GM10248 (cell line): ENCODE results near the gene TM7SF2.

Experiments
- CTCF ChIA-PET: fragments of 300-600 bp; sonication (Branson Sonifier 250); formaldehyde crosslinking; extraction: SDS; loops from one replicate; lab custom pipeline; 2021; ENCODE audit warnings: antibody characterized with exemption; lab: Yijun Ruan, JAX
- POLR2A ChIA-PET: fragments of 350-650 bp; sonication (Branson Sonifier 250); formaldehyde crosslinking; extraction: SDS; loops from one replicate; lab custom pipeline; 2020; ENCODE audit warnings: antibody characterized with exemption; lab: Yijun Ruan, JAX
- DNase-seq: peaks from one replicate; pipeline ENCODE4 v3.0.0; 2012; ENCODE audit errors: extremely low spot score
- CTCF ChIP-seq: IDR thresholded peaks from 2 replicates; pipeline ENCODE4 v1.5.1; 2012; ENCODE audit warnings: mild to moderate bottlenecking, low read depth; ENCODE audit errors: extremely low read depth, missing control alignments, control extremely low read depth

The TM7SF2 gene

GRCh38 chr11:65124480-65125196 is 13.0 kb downstream of the TM7SF2 start:
- ChIA-PET POLR2A (no interaction called here), CTCF (interaction anchor here (0.7 to 2.0 kb wide), 5 partner anchors 11 to 112 kb away, joined by 3 to 9 read pairs (median 5); partner anchors contain the start of genes CAPN1 and TM7SF2)
- no peak for TF ChIP-seq CTCF
- no peak for DNase-seq

DNA sequence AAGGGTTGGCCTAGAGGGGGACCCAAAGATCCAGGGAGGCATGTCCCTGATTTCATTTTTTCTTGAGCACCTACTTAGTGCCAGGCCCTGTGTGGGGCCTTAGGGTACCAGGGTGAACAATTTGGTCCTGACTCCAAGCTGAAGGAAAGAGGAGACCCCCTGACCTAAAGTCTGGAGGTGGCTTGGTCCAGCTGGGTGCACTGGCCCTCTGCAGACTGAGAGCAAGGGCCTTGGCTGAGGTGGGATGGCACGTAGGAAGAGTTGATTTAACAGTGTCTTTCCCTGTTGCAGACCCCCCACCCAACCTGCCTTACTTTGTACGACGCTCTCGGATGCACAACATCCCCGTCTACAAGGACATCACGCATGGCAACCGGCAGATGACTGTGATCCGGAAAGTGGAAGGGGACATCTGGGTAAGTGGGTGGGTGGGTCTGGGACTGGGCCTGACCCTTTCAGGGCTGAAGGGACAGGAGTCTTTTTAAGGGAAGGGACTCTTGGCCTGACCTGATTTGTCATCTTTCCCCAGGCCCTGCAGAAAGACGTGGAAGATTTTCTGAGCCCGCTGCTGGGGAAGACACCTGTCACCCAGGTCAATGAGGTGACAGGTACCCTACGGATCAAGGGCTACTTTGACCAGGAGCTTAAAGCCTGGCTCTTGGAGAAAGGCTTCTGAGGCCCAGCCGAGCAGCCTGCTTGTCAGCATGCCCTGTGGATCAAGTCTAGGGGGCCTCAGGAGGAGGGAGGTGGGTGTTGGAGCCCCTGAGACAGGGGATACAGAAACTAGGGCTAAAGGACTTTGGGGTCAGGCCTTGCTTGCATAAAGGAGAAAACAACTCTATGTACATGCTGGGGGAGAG is 13.8 kb downstream of the TM7SF2 start:
- POLR2A ChIA-PET, result interaction anchor here (1.0 kb wide), 1 partner anchor 9 kb away, joined by 3 read pairs; no protein-coding TSS in a partner anchor
- no peak for TF ChIP-seq CTCF
- CTCF ChIA-PET, result interaction anchor here (0.7 to 2.0 kb wide), 5 partner anchors 9 to 113 kb away, joined by 3 to 9 read pairs (median 5); partner anchors contain the start of genes CAPN1, TM7SF2 and ZNHIT2
- no peak for DNase-seq

GRCh38 chr11:65126624-65127274 is 15.1 kb downstream of the TM7SF2 start:
- CTCF ChIA-PET, result interaction anchor here (1.0 to 1.8 kb wide), 2 partner anchors 10 to 13 kb away, joined by 3 to 6 read pairs; partner anchors contain the start of gene ZNHIT2
- POLR2A ChIA-PET, result no interaction called here
- TF ChIP-seq CTCF, result no peak
- no peak for DNase-seq

- no peak for TF ChIP-seq CTCF
- ChIA-PET POLR2A (interaction anchor here (0.5 to 0.6 kb wide), 2 partner anchors 240 to 275 kb away, joined by 3 to 7 read pairs; no protein-coding TSS in a partner anchor), CTCF (interaction anchor here (1.8 to 5.1 kb wide), 3 partner anchors 10 to 15 kb away, joined by 6 to 24 read pairs (median 13); partner anchors contain the start of genes TM7SF2 and ZNHIT2)
- no peak for DNase-seq
Measured at GRCh38 chr11:65127473-65128181, 16.0 kb downstream of the TM7SF2 start.

DNA sequence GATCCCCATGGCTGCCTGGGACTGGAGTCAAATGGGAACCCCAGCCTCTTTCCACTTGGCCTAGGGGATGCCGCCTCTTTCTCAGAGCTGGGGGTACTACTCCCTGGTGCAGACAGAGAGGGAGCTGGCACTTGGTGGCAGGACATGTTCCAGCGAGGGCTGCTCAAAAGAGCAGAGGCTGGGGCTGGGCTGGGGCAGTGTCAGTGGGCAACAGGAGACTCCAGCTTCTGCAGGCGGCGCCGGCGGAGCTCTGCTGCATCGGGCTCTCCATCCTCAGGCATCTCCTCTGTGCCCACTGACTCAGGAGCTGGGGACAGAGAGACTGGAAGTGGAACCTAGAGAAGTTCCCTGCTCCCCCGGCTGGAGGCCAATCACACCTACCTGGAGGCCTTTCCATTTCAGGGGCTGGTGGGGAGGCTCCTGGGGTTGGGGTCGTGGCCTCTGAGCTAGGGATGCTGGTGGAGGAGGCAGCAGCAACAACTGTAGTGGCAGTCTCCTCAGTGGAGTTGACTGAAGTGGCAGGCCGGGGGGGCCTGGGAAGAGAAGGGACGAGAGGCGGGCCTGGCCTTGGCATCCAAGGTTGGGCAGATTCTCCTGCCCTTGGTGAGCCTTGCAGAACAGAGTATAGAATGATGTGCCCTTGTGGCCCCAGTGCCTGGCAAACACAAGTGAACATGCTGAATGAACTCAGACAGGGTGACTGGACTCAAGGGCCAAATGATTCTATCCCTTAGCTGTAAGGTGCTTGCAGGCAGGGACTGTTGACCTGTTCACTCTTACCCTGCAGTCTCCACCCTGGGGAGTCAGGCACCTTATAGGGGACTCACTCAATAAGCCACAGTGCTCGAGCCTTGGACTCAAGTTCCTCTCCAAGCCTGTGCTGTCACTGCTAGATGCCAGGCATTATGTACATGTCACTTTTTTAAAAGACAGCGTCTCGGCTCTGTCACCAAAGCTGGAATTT is 16.8 kb downstream of the TM7SF2 start:
- no peak for DNase-seq
- ChIA-PET CTCF (interaction anchor here (1.2 to 5.1 kb wide), 4 partner anchors 11 to 53 kb away, joined by 3 to 24 read pairs (median 9); partner anchors contain the start of genes CAPN1, TM7SF2 and ZNHIT2), POLR2A (interaction anchor here (0.5 to 0.6 kb wide), 2 partner anchors 239 to 274 kb away, joined by 3 to 7 read pairs; no protein-coding TSS in a partner anchor)
- TF ChIP-seq CTCF, result no peak
